Heart left ventricle (tissue), 16 donors: ENCODE results near the gene DPPA3. TPM values are rescaled to one million over a fixed set of nuclear protein-coding genes. Genes with fewer than 3 reads are reported as not detected.
A peak's percentile ranks its signal among the peaks of the same experiment; 100 is the strongest.
"Not testable (repeated sequence)": the region's sequence is repeated elsewhere in the genome, so short reads cannot be mapped to it uniquely, and the experiment has no call there.

Experiments
- ATAC-seq, 4 donors: fragments of 200-7000 bp; cut with Tn5 transposase; one replicate each; pipeline ENCODE4 v1.9.1; 2020 to 2022; ENCODE audit warnings: moderate library complexity in 4 of 4, mild to moderate bottlenecking in 3 of 4, moderate number of reproducible peaks in 1 of 4
- DNase-seq, 5 donors: peaks; one replicate each; pipeline ENCODE4 v3.0.0-alpha.2; 2020
- H3K27ac ChIP-seq, 12 donors: fragments of 200-600 bp; sonication (generic) in 4 of 12; one replicate each; pipeline versions ENCODE4 v1.5.0 to v1.8.0; 2016 to 2022; ENCODE audit warnings: mild to moderate bottlenecking in 2 of 12
- H3K27me3 ChIP-seq, 9 donors: fragments of 200-600 bp; sonication (generic) in 2 of 9; one replicate each; pipeline versions ENCODE4 v1.5.1 to v1.8.0; 2016 to 2022; ENCODE audit warnings: mild to moderate bottlenecking in 3 of 9
- H3K36me3 ChIP-seq, 9 donors: fragments of 200-600 bp; sonication (generic) in 2 of 9; one replicate each; pipeline versions ENCODE4 v1.5.0 to v1.8.0; 2018 to 2022; ENCODE audit warnings: mild to moderate bottlenecking in 2 of 9
- H3K4me1 ChIP-seq, 12 donors: fragments of 200-600 bp; sonication (generic) in 4 of 12; one replicate each; pipeline versions ENCODE4 v1.5.0 to v1.8.0; 2016 to 2022; ENCODE audit warnings: mild to moderate bottlenecking in 3 of 12
- H3K4me3 ChIP-seq, 12 donors: fragments of 200-600 bp; sonication (generic) in 4 of 12; one replicate each; pipeline versions ENCODE4 v1.5.0 to v1.8.0; 2017 to 2022; ENCODE audit warnings: mild to moderate bottlenecking in 9 of 12, moderate library complexity in 4 of 12
- H3K9me3 ChIP-seq, 12 donors: fragments of 200-600 bp; sonication (generic) in 4 of 12; one replicate each; pipeline versions ENCODE4 v1.5.0 to v1.8.0; 2016 to 2022; ENCODE audit warnings: mild to moderate bottlenecking in 1 of 12
- POLR2A ChIP-seq, 2 donors: fragments of 450-650 bp; IDR thresholded peaks; one replicate each; pipeline ENCODE4 v1.6.1; 2017; ENCODE audit warnings: antibody characterized with exemption in 2 of 2, mild to moderate bottlenecking in 2 of 2, moderate library complexity in 2 of 2
- WGBS, 4 donors: extraction: QIAGEN DNeasy Blood & Tissue Kit in 2 of 4; methylation state at CpG; one replicate each; pipeline versions ENCODE4 v1.1.5 to v1.1.7; 2013 to 2018; 5-methylcytosine and 5-hydroxymethylcytosine counted together
- intact Hi-C, 10 donors: fragments of 100-400 bp; cut with DNase I; formaldehyde crosslinking; loops; one replicate each; pipeline versions ENCODE4 v1.11.1 to v1.14.2; 2022
- polyA plus RNA-seq, 2 donors: library from polyadenylated mRNA; stranded (reverse); fragments of 200-250 nt; gene quantifications; one replicate each; pipeline ENCODE4 v1.2.3, GENCODE V29; 2013
- total RNA-seq, 9 donors: library from RNA; depleted of rRNA in 2 of 9; stranded (reverse); fragments of >200 nt in 2 of 9; fragmentation: NEBNext Ultra II Directional in 3 of 9; extraction: Animal tissue kit (Norgen Biotek cat#: 25700) in 3 of 9; gene quantifications; one replicate each; pipeline versions ENCODE4 v1.1.0 to v1.2.4, GENCODE V29; 2016 to 2023
- TF ChIP-seq, protein P1 (sequence below), 12 donors: fragments of 200-600 bp; sonication (generic) in 4 of 12; IDR thresholded peaks; one replicate each; pipeline versions ENCODE4 v1.5.0 to v1.8.0; 2018 to 2022; ENCODE audit warnings: antibody characterized with exemption in 12 of 12, mild to moderate bottlenecking in 5 of 12
- donor health status: ischemic (EF 13 %, LVEDD 7.1; RV severe dilation, severe dysfunction).
- donor health status: healthy with polysubstance abuse.
- donor health status: DM: no; HTN: yes; CAD: no.
- donor health status: DM: no; HTN: no; CAD: no.
- donor health status: ischemic (EF 25% LVEDD 6.9; RV normal size, moderate dysfunction).
- donor health status: ischemic (EF 25% LVEDD 5.7; RV mildly dilated, moderate dysfunction).
- donor health status: healthy.
- donor health status: DM: yes; HTN: yes; CAD: no.
- donor health status: ischemic (EF 35%, LVEDD 5.7; RV mildly dilated, moderate dysfunction).
- donor health status: nonischemic (EF 11% LVEDD 7.7; RV severe dilation, severe dysfunction).
- donor health status: DM: yes; HTN: yes; CAD: no.
- donor health status: PGD.
- donor health status: ischemic (EF 29% LVEDD 5.4; RV normal size, mild dysfunction).
- donor health status: nonischemic (EF 23%, LVEDD 6.1; RV moderate dilation, normal function).

Gene DPPA3
- total and polyA plus RNA-seq, 11 donors: not detected

DNA sequence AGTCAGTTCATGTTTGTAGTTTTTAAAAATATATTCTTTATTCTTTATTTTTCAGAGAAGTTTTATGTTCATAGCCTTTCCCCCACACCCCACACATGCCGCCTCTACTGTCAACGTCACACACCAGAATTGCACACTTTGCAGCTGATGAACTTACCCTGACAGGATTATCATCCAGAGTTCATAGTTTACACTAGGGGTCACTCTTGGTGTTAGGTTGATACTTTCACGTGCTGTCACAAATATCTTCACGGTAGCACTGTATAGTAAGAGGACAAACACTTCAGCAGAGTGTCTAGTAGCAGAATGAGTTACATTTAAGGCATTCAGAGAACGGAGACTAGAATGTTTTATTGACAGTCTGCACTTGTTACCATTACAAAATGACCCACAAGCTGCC, 5.1 kb downstream of the DPPA3 start:
- H3K4me1 ChIP-seq: no peaks in the 10 kb centered on the region
- H3K4me3 ChIP-seq: no peak overlapping the region
- H3K9me3 ChIP-seq: no peaks in the 10 kb centered on the region
- 3 to 8% (median 6%) methylated on average over 5 of the region's 5 CpGs for WGBS, 4 donors
- ATAC-seq: peak in 2 of 4 donors; percentile 37 to 41
- no peak overlapping the region for H3K27ac ChIP-seq
- intact Hi-C loops: no loop called here
- no peak for DNase-seq
- no peak for TF ChIP-seq POLR2A (IDR thresholded peaks at IDR 0.05)
- TF ChIP-seq, protein P1, sequence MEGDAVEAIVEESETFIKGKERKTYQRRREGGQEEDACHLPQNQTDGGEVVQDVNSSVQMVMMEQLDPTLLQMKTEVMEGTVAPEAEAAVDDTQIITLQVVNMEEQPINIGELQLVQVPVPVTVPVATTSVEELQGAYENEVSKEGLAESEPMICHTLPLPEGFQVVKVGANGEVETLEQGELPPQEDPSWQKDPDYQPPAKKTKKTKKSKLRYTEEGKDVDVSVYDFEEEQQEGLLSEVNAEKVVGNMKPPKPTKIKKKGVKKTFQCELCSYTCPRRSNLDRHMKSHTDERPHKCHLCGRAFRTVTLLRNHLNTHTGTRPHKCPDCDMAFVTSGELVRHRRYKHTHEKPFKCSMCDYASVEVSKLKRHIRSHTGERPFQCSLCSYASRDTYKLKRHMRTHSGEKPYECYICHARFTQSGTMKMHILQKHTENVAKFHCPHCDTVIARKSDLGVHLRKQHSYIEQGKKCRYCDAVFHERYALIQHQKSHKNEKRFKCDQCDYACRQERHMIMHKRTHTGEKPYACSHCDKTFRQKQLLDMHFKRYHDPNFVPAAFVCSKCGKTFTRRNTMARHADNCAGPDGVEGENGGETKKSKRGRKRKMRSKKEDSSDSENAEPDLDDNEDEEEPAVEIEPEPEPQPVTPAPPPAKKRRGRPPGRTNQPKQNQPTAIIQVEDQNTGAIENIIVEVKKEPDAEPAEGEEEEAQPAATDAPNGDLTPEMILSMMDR (IDR thresholded peaks at IDR 0.05): peak in 3 of 12 donors; percentile 5 to 16 (median 8)
- H3K36me3 ChIP-seq: no peaks in the 10 kb centered on the region
- H3K27me3 ChIP-seq: peaks cover 0 to 9% (median 0%) of the 10 kb centered on the region in 9 donors

DNA sequence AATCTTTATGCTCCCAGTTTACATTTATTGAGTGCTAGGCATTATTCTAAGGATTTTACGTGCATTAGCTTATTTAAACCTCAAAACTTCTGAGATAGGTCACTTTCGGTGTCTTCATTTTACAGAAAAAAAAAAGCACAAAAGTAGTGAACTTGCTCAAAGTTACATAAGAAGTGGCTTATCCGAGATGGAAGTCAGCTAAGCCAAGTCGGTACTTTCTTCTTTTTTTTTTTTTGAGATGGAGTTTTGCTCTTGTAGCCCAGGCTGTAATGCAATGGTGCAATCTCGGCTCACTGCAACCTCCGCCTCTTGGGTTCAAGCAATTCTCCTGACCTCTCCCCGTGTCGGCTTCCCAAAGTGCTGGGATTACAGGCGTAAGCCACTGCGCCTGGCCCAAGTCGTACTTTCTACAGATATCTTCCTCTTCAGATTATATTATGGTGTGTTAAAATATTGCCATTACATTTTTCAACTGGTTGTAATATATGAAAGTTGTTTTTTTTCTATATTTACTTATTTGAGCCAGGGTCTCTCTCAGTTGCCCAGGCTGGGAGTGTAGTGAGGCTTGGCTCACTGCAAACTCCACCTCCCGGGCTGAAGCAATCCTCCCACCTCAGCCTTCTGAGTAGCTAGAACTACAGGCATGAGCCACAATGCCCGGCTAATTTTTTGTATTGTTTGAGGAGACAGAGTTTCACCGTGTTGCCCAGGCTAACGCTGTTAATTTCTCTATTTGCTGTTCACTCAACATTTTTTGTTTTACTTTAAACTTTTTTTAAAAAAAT, 8.9 kb downstream of the DPPA3 start:
- Histone ChIP-seq H3K27me3 (peaks cover 0 to 20% (median 0%) of the 10 kb centered on the region in 9 donors), H3K4me1 (no peaks in the 10 kb centered on the region), H3K36me3 (no peaks in the 10 kb centered on the region), H3K27ac (no peak overlapping the region), H3K4me3 (no peak overlapping the region), H3K9me3 (no peaks in the 10 kb centered on the region)
- intact Hi-C loops: no loop called here
- no peak for DNase-seq
- no peak for ATAC-seq
- 65 to 71% (median 68%) methylated on average over 15 of the region's 15 CpGs for WGBS, 4 donors
- TF ChIP-seq, protein P1 (IDR thresholded peaks at IDR 0.05): no peak
- TF ChIP-seq POLR2A (IDR thresholded peaks at IDR 0.05): no peak

DNA sequence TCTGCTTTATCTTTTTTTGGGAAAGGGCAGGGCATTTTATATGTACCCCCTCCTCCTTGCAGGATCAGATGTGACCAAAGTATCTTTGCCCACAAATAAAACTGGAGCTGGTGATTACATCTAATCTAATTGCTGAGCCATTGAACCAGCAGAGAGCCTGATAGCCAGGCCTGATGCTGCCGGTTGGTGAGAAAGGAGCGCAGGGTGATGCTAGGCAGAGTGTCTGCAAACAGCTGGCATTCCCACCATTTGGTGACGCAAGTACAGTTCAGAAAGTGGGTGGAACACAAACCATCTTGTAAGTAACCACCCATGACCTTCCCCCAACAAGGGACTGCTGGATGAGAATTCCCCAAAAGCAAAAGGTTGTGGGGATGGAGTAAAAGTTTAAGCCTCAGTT, 12.7 kb downstream of the DPPA3 start:
- H3K27me3 ChIP-seq: peaks cover 0 to 26% (median 0%) of the 10 kb centered on the region in 9 donors
- H3K36me3 ChIP-seq: no peaks in the 10 kb centered on the region
- no peak for ATAC-seq
- no peak for TF ChIP-seq POLR2A (IDR thresholded peaks at IDR 0.05)
- TF ChIP-seq, protein P1 (IDR thresholded peaks at IDR 0.05): no peak
- DNase-seq: no peak
- no peak overlapping the region for H3K4me3 ChIP-seq
- peaks cover 0 to 4% (median 0%) of the 10 kb centered on the region in 12 donors for H3K9me3 ChIP-seq
- no peak overlapping the region for H3K27ac ChIP-seq
- no peaks in the 10 kb centered on the region for H3K4me1 ChIP-seq
- 44 to 63% (median 54%) methylated on average over 3 of the region's 3 CpGs for WGBS, 4 donors
- intact Hi-C loops: no loop called here

DNA sequence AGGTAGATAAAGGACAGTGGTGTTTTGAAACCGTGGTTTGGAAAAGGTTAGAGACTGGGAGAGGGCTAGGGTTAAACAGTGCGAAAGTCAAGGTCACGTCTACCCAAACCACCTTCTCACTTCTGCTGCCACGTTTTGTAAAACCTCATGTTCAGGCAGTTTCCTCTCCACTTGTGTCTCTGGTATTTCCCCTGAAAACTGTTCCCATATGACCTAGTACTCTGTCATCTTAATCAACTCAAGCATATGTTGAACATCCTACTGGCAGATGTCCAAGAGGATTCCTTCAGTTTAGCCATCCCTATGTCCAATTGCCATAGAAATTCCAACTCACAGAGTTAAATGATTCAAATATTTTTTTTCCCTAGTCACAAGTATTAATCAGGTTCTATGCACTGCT, 18.5 kb downstream of the DPPA3 start:
- intact Hi-C loops: no loop called here
- TF ChIP-seq, protein P1 (IDR thresholded peaks at IDR 0.05): no peak
- TF ChIP-seq POLR2A (IDR thresholded peaks at IDR 0.05): no peak
- ATAC-seq (no peak), DNase-seq (no peak)
- Histone ChIP-seq H3K4me1 (no peaks in the 10 kb centered on the region), H3K4me3 (no peak overlapping the region), H3K27me3 (peaks cover 0 to 12% (median 0%) of the 10 kb centered on the region in 9 donors), H3K9me3 (peaks cover 0 to 4% (median 0%) of the 10 kb centered on the region in 12 donors), H3K27ac (no peak overlapping the region), H3K36me3 (no peaks in the 10 kb centered on the region)
- 36 to 45% (median 43%) methylated on average over 4 of the region's 4 CpGs for WGBS, 4 donors

DNA sequence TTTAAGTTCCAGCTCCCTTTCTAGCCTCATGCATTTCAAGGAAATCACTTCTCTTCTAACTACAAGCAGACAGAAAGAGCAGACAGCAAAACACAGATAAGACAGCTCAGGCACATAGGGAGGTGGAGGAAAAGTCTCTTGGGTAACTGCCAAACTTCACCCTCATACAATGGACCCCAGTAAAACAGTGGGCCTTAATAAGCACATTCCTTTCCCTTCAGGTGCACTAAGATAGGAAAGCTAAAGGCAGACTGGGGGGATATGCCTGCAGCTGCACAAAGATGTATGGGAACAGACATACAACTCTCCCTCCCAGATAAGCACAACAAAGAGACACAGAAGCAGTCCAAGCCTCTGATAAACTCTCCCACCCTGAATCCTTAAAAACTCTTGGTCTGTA, 19.8 kb downstream of the DPPA3 start:
- H3K36me3 ChIP-seq, H3K4me1 ChIP-seq, DNase-seq, H3K4me3 ChIP-seq, intact Hi-C loops, H3K27ac ChIP-seq, H3K9me3 ChIP-seq, ATAC-seq, H3K27me3 ChIP-seq: not testable (repeated sequence)
